Stimulated activated CD4-positive, alpha-beta T cell treated with anti-CD3 and anti-CD28 coated beads, Interleukin-4, amount 100 ng/mL, for 4 hours (primary cell): Measurements from ENCODE around the gene HDLBP.
"Not testable (repeated sequence)": the region's sequence is repeated elsewhere in the genome, so short reads cannot be mapped to it uniquely, and the experiment has no call there.

Source experiments
- DNase-seq, 2 experiments: peaks; one replicate each; pipeline ENCODE4 v3.0.0-alpha.2; 2020

HDLBP gene

DNA sequence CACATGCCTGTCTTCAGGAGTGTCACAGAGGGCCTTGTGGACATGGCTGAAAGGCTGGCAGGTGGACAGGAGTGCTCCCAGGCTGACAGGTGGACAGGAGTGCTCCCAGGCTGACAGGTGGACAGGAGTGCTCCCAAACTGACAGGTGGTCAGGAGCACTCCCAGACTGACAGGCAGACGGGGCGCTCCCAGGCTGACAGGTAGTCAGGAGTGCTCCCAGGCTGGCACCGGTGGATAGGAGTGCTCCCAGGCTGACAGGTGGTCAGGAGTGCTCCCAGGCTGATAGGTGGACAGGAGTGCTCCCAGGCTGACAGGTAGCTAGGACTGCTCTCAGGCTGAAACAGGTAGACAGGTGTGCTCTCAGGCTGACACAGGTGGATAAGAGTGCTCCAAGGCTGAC, 110.4 kb downstream of the HDLBP start:
- no peak for DNase-seq

DNA sequence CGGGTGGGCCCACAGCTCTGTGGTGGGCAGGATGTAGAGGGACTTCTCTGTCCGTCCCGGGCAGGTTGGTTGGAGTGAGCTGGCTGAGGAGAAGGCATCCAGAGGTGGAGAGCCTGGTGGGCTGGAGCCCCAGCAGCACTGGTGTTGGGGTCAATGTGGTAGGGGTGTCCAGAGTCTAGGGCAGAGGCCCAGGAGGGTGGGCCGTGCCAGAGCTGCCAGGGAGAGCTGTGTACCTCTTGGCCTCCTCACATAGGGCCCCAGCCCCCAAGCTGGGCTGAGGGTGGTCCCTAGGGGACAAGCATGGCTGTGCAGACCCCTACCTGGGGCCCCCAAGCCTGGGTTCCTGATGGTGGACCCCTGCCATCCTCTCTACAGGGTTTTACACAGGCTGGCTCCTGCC, 111.0 kb downstream of the HDLBP start:
- no peak for DNase-seq

DNA sequence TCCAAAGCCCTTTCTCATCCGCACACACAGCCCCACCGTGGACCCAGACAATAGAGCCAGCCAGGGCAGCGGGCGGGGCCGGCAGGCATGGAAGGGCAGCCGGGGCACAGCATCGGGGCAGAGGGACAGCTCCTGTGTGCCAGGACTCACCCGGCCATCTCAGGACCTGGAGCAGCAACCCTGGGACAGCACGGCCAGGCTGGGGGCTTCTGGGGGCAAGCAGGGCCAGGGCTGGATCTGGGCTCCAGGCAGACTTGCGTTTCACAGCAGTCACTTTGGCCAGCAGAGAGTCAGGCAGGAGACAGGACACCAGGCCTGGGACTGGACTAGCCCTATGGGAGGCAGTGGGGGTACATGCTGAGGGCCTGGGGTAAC, 111.5 kb downstream of the HDLBP start:
- DNase-seq, result no peak

DNA sequence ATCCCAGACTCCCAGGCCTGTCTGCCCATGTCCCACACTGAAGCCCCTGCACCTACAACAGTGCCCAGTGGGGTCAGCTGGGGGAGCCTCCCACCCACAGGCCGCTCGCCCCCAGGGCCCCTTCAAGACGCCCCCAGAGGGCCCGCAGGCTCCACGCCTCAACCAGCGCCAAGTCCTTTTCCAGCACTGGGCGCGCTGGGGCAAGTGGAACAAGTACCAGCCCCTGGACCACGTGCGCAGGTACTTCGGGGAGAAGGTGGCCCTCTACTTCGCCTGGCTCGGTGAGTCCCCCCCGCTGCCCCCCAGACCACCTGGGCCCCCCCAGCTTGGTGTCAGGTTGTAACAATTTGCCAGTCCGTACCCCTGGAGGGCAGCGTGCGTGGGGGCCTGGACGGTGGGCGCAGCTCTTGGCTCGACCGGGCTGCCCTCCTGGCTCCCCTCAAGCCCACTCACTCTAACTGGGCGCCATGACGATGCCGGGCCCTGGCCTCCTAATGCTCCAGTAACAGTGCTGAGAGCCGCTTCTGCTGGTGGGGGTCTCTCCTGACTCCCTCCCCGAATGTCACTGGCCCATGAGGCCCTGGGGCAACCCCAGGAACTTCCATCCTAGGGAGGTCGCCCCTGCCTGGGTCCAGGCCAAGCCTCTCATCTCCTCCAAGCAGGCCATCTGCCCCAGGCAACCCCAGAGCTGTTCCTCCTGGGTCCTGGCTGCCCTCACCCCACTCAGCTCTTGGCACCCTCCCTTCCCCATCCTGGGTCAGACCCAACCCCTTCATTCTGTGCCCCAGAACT, 112.1 kb downstream of the HDLBP start:
- DNase-seq, result no peak

DNA sequence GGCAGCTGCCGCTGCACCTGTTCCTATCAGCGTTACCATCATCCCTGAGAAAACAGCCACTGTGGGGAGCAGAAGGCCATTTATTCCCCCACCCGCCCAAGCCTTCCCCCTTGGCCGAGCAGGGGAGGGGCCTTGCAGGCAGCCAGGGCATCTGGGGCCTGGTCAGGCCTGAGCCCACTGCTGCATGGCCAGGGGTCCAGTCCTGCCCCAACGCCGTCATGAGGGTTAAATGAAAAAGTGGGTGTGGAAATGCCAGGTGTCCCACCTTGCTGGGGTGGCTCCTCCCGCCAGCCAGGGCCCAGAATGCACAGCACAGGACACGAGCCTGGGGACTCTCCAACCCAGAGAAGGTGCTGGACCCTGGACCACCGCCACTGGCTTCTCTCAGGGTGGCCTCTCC, 112.8 kb downstream of the HDLBP start:
- DNase-seq, result no peak

DNA sequence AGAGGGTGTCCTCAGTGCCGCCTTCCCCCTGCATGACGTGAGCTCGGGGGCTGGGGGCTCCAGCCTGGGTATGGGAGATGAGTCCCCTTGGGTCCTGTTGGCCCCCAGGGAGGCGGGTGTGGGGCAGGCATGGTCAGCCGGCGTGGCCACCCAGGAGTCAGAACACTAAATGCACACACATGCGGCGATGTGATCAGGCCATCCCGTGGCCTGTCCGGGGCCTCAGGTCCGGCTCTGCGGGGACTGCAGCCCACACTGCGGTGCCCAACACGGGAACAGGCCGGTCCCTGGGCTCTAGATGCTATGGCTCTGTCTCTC, 113.2 kb downstream of the HDLBP start:
- DNase-seq, result no peak

- no peak for DNase-seq
Measured at GRCh38 chr2:241201445-241202267, 113.8 kb downstream of the HDLBP start.

DNA sequence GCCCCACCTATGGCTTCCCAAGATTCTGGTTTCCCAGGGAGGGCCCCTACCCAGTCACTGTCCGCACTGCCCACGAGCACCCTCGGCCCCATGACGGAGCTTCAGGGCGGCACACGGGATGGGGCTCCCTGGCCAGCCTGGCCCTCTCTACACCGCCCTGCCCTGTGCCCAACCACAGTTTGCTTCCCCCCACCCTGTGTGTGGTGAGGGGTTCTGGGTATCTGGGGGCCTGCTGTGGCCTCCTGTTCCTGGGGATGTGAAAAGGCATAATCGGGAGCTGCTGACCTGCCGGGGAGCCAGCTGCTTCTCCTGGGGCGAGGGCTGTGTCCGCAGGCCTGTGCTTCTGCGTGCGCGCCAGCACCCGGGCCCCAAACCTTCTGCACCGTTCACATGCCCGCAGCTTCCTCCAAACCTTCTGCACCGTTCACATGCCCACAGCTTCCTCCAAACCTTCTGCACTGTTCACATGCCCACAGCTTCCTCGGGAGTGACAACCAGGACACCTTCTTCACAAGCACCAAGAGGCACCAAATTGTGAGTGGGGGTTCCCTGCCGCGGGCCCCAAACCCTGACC, 114.6 kb downstream of the HDLBP start:
- no peak for DNase-seq

- DNase-seq, result no peak
Measured at GRCh38 chr2:241199897-241200821, 115.3 kb downstream of the HDLBP start.

- DNase-seq, result no peak
Measured at GRCh38 chr2:241199286-241199685, 116.2 kb downstream of the HDLBP start.

DNA sequence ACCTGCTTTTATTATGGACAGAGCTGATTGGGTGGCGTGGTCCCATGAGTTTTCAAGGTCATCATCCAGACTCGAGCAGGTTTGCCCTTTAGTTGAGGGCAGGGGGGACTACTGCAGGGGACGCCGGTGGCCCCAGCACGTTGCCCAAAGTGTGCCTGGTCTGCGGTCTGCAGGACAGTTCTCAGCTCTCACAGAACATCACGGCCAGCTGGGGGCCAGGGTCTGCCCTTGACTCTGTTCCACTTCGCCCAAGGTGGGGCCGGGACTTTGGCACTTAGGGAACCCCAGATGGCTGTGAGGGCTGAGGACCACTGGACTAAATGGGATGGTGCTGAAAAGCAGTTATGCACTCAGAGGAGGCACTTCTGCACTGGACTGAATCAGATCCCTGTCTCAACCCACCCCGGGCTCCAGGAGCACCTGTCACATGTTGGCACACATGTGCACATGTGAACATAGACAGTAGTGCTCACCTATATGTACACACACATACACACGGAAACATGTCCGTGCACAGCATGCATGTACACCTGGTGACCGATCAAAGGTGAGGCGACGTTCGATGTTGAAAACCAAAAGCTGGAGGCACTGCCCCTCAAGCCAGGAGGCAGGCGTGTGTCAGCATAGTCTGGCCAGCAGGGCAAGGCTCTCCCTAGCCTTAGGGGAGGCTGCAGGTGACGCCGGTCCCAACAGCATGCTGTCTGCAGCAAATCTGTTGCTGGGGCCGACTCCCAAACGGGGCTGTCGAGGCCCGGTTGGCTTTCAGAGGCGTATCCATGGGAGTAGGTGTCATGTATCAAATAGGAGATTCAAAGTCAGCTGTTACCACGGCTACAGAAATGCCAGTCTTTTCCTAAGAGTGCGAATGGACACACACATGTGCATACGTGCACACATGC, 116.8 kb downstream of the HDLBP start:
- DNase-seq, result no peak

- DNase-seq, result no peak
Measured at GRCh38 chr2:241197947-241198346, 117.5 kb downstream of the HDLBP start.

GRCh38 chr2:241197246-241197645, 118.2 kb downstream of the HDLBP start:
- not testable (repeated sequence) for DNase-seq

DNA sequence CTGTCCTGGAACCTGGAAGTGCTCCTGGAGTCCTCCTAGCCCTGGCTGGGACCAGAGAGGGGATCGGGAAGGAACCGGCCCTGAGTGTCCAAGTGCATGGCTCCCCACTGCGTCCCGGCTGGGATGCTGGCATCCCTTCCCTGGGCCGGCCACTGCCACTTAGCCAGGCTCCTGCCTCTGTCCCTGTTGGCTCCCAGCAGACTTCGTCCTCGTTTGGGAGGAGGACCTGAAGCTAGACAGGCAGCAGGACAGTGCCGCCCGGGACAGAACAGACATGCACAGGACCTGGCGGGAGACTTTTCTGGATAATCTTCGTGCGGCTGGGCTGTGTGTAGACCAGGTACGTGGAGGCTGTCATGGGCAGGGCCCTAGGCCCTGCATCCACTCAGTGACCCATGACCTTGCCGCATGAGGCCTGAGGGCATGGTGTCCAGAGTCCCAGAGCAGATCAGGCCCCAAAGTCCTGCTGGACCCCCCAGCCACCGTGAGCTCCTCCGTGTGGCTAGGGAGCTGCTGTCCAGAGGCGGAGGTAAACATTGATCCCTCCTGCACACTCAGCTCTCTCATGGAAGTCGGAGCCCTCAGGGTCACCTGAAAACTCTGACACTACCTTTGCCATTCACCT, 119.9 kb downstream of the HDLBP start:
- no peak for DNase-seq

DNA sequence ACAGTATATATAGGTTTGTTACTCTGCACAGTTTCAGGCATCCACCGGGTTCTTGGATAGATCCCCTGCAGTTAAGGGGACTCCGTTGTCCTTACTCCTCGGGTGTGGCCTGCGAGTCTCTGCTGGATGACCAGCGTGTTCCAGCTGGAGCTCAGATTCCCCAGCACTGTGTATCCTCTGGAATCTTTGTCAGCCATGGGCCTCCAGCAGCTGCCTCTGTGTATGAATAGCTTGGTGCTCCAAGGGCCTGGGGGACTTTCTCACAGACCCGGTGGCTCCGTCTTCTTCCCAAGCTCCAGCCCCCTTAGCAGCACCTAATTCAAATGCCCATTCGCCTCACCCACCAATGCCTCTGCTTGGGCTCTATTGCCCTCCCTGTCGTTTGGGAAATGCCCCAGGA, 120.7 kb downstream of the HDLBP start:
- DNase-seq, result no peak

GRCh38 chr2:241193271-241193670, 122.2 kb downstream of the HDLBP start:
- no peak for DNase-seq

GRCh38 chr2:241191081-241191480, 124.4 kb downstream of the HDLBP start:
- no peak for DNase-seq

DNA sequence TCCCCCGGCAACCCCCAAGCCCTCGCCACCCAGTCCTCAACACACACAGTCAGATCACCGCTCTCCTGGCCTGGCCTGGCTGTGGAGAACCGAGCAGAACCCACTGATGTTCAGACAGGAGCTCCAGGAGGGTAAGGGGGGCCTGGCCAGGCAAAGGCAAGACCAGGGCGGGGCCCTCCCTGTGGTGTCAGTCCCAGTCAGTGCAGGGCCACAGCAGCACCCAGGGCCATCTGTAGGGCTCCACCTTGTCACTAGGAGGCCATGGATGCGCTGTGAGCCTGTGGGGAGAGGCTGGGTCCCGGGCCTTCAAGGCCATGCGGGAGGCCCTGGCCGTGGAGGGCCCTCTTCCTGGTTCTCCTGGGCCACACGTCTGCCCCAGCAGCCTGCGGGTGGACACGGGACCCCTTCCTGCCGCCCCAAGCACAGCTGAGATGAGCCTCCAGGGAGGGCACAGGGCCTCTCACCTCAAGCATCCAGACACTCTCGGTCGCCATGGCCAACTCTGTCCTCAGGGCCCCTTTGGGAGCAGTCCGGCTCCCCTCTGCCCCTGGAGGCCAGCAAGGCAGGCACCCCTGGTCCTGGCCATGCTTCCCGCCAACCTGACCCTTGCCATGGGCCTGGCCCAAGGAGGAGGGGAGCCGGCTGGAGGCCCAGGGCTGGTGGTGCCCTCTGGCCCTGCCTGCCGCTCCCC, 125.0 kb downstream of the HDLBP start:
- DNase-seq, result no peak

- DNase-seq, result no peak
Measured at GRCh38 chr2:241189856-241190201, 125.6 kb downstream of the HDLBP start.

- no peak for DNase-seq
Measured at GRCh38 chr2:241189093-241189855, 126.2 kb downstream of the HDLBP start.
